Measurements from ENCODE around the gene CENPO.

DNA sequence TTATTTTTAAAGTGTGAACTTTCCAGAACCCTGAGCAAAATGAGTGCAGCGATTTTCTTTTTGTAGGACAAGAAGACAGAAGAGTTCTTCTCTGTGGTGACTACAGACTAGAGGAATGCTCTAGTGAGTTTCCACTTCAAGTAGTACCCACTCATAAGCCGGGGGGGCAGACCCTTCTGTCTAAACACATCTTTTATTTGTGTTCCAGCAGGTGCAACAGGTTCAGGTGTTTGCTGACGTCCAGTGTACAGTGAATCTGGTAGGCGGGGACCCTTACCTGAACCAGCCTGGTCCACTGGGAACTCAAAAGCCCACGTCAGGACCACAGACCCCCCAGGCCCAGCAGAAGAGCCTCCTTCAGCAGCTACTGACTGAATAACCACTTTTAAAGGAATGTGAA lies 25.2 kb upstream of the CENPO start:
- TF ChIP-seq YY1 (IDR thresholded peaks at IDR 0.05; ENCODE audit: insufficient read depth, insufficient read length) = no peak
- TF ChIP-seq ZNF274 (IDR thresholded peaks at IDR 0.05; ENCODE audit: low read depth, low read length) = no peak
